ENCODE data around the gene CSMD2. TPM values are rescaled to one million over a fixed set of nuclear protein-coding genes. Genes with fewer than 3 reads are reported as not detected.
"Not testable (repeated sequence)": the region's sequence is repeated elsewhere in the genome, so short reads cannot be mapped to it uniquely, and the experiment has no call there.

Gene CSMD2
- total RNA-seq, 2 donors from 2014 or later = not detected

DNA sequence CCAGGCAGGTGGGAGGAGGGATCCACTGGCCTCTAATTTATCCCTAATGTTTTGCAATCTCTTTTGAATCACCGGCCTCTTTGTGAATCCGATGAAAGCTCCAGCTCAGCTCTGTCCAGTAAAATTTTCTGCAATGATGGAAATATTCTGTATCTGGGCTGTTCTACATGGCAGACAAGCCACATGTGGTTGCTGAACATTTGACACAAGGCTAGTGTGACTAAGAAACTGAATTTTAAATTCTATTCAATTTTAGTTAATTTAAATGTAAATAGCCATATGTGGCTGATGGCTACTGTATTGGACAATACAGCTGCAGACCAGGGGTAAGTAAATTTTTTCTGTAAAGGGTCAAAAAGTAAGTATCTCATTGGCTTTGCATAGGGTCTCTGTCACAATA lies 135.1 kb downstream of the CSMD2 start:
- Mint-ChIP-seq H3K4me1 (no peaks in the 10 kb centered on the region), H3K9me3 (no peaks in the 10 kb centered on the region)

DNA sequence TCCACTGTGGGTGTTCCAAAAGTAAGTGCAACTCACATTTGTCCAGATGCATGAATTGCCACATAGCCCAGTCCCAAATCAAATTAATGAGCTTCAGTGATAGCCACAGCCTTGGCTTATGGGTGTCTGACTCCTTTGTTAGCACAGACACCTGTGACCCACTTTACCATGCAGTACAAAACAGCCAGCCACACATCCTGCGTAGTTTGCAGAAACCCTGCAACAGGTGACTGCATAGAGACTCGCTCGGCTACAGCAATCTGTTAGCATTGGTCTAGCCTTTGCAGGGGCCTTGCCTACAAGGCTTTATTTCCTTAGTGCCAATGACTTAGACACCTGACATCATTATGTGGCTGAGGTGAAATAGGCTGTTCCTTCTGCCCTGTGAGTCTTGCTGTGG lies 135.5 kb downstream of the CSMD2 start:
- H3K4me1 Mint-ChIP-seq = no peaks in the 10 kb centered on the region
- no peaks in the 10 kb centered on the region for H3K9me3 Mint-ChIP-seq
- ATAC-seq (replicated peaks) = no peak
- H3K36me3 Mint-ChIP-seq (ENCODE audit: low read depth) = no peaks in the 10 kb centered on the region
- H3K27ac Mint-ChIP-seq = no peak overlapping the region
- no peak overlapping the region for H3K4me3 Mint-ChIP-seq
- H3K27me3 Mint-ChIP-seq = peaks cover 28% of the 10 kb centered on the region

More for the DNA sequence above, 135.1 kb downstream of the CSMD2 start:
- peaks cover 28% of the 10 kb centered on the region for H3K27me3 Mint-ChIP-seq
- H3K27ac Mint-ChIP-seq = no peak overlapping the region
- ATAC-seq (replicated peaks) = no peak
- H3K4me3 Mint-ChIP-seq = no peak overlapping the region
- no peaks in the 10 kb centered on the region for H3K36me3 Mint-ChIP-seq (ENCODE audit: low read depth)

GRCh38 chr1:34028381-34029055 lies 136.5 kb downstream of the CSMD2 start:
- no peak for ATAC-seq (replicated peaks)
- no peak overlapping the region for H3K4me3 Mint-ChIP-seq
- H3K27ac Mint-ChIP-seq = no peak overlapping the region
- no peaks in the 10 kb centered on the region for H3K9me3 Mint-ChIP-seq
- no peaks in the 10 kb centered on the region for H3K4me1 Mint-ChIP-seq
- H3K36me3 Mint-ChIP-seq (ENCODE audit: low read depth) = no peaks in the 10 kb centered on the region
- peaks cover 28% of the 10 kb centered on the region for H3K27me3 Mint-ChIP-seq

DNA sequence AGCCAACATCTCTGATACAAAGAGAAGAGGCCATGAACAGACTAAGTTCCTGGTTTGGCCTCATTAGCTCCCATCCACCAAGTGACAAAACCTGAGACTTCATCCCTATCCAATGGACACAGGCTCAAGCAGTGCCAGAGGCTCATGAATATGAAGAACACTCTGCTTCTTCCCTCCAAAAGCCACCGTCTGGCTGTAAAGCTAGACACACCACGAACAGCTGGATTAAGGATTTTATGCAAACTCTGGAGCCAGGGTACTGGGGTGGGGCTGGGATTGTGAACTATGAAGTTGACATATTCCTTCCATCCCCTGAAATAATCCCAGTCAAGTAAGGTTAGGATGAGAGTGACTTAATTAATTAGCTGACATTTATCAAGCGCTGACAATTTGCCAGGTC lies 139.4 kb downstream of the CSMD2 start:
- ATAC-seq (replicated peaks) = no peak
- Mint-ChIP-seq H3K9me3 (peaks cover 4% of the 10 kb centered on the region), H3K36me3 (ENCODE audit: low read depth) (no peaks in the 10 kb centered on the region)

GRCh38 chr1:34024485-34024884 lies 140.5 kb downstream of the CSMD2 start:
- H3K4me3 Mint-ChIP-seq = no peak overlapping the region
- peaks cover 27% of the 10 kb centered on the region for H3K27me3 Mint-ChIP-seq
- H3K9me3 Mint-ChIP-seq = peaks cover 4% of the 10 kb centered on the region
- no peak for ATAC-seq (replicated peaks)
- H3K36me3 Mint-ChIP-seq (ENCODE audit: low read depth) = no peaks in the 10 kb centered on the region
- H3K4me1 Mint-ChIP-seq = no peaks in the 10 kb centered on the region
- no peak overlapping the region for H3K27ac Mint-ChIP-seq

More for the DNA sequence above, 139.4 kb downstream of the CSMD2 start:
- Mint-ChIP-seq H3K4me3 (no peak overlapping the region), H3K27ac (no peak overlapping the region), H3K4me1 (no peaks in the 10 kb centered on the region), H3K27me3 (peaks cover 23% of the 10 kb centered on the region)

GRCh38 chr1:34019741-34020552 lies 145.1 kb downstream of the CSMD2 start:
- Mint-ChIP-seq H3K9me3 (peaks cover 4% of the 10 kb centered on the region), H3K4me1 (no peaks in the 10 kb centered on the region), H3K36me3 (ENCODE audit: low read depth) (no peaks in the 10 kb centered on the region), H3K27ac (no peak overlapping the region), H3K4me3 (no peak overlapping the region), H3K27me3 (peaks cover 12% of the 10 kb centered on the region)
- no peak for ATAC-seq (replicated peaks)

DNA sequence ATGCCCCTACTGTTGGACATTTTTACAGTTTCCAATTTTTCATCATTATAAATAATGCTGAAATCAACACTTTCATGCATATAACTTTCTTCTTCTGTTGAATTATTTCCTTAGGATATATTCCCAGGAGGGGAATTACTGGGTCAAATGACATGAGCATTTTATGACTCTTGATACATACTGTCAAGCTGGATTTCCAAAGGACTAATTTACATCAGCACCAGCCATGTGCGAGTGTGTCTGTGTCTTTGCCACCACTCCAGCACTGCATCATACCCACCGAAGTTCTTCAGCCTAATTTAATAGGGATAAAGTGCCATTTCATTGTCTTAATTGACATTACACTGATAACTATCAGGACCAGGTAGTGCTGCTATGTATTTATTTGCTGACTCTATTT lies 146.7 kb downstream of the CSMD2 start:
- peaks cover 4% of the 10 kb centered on the region for H3K9me3 Mint-ChIP-seq
- no peak overlapping the region for H3K4me3 Mint-ChIP-seq
- H3K27me3 Mint-ChIP-seq = peaks cover 17% of the 10 kb centered on the region
- H3K27ac Mint-ChIP-seq = no peak overlapping the region
- no peaks in the 10 kb centered on the region for H3K4me1 Mint-ChIP-seq
- no peaks in the 10 kb centered on the region for H3K36me3 Mint-ChIP-seq (ENCODE audit: low read depth)
- ATAC-seq (replicated peaks) = no peak

DNA sequence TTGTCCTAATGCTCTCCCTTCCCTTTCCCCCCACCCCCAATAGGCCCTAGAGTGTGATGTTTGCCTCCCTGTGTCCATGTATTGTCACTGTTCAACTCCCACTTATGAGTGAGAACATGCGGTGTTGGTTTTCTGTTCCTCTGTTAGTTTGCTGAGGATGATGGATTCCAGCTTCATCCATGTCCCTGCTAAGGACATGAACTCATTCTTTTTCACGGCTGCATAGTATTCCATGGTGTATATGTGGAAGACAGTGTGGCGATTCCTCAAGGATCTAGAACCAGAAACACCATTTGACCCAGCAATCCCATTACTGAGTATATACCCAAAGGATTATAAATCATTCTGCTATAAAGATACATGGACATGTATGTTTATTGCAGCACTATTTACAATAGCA lies 148.7 kb downstream of the CSMD2 start:
- H3K9me3 Mint-ChIP-seq; H3K36me3 Mint-ChIP-seq (ENCODE audit: low read depth); H3K4me1 Mint-ChIP-seq; ATAC-seq (replicated peaks); H3K4me3 Mint-ChIP-seq; H3K27ac Mint-ChIP-seq: not testable (repeated sequence)
- H3K27me3 Mint-ChIP-seq = peaks cover 16% of the 10 kb centered on the region

DNA sequence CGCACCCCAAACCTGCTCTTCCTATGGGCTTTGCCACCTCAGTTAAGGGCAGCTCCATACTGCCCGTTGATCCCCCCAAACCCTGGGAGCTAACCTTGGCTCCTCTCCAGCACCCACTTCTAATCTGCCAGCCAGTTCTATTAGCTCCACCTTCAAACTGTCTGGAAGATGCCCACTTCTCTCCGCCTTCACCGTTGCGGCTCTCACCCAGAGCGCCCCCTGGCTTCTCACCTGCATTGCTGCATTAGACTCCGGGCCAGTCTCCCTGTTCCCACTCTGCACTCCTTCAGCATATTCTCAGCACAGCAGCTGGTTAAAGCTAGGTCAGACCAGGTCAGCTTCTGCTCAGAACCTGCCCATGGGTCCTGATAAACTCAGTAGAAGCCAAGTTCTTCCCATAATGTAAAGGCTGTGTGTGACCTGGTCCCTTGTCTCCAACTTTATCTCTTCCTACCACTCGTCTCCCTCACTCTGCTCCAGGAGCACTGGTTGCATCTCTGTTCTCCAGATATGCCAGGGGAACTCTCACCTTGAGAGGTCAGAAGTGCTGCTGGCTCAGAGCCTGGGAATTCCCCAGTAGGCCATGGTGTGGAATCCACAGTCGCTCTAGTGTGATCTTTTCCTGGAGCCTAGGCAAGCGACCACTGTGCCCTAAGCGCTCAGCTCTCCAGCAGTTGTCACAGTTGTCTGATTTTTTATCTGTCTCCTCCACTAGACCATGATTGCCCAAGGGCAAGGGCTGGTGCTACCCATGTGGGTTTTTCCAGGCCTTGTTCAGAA lies 150.9 kb downstream of the CSMD2 start:
- no peak for ATAC-seq (replicated peaks)
- no peaks in the 10 kb centered on the region for H3K4me1 Mint-ChIP-seq
- no peak overlapping the region for H3K4me3 Mint-ChIP-seq

GRCh38 chr1:34013136-34013535 lies 151.9 kb downstream of the CSMD2 start:
- Mint-ChIP-seq H3K4me3 (no peak overlapping the region), H3K36me3 (ENCODE audit: low read depth) (no peaks in the 10 kb centered on the region), H3K4me1 (no peaks in the 10 kb centered on the region), H3K27ac (no peak overlapping the region), H3K9me3 (no peaks in the 10 kb centered on the region), H3K27me3 (peaks cover 22% of the 10 kb centered on the region)
- ATAC-seq (replicated peaks) = no peak

More for the DNA sequence above, 150.9 kb downstream of the CSMD2 start:
- no peak overlapping the region for H3K27ac Mint-ChIP-seq
- H3K27me3 Mint-ChIP-seq = peaks cover 19% of the 10 kb centered on the region
- H3K36me3 Mint-ChIP-seq (ENCODE audit: low read depth) = no peaks in the 10 kb centered on the region
- H3K9me3 Mint-ChIP-seq = no peaks in the 10 kb centered on the region

- H3K4me3 Mint-ChIP-seq = no peak overlapping the region
- ATAC-seq (replicated peaks) = no peak
- no peak overlapping the region for H3K27ac Mint-ChIP-seq
- peaks cover 22% of the 10 kb centered on the region for H3K27me3 Mint-ChIP-seq
- H3K4me1 Mint-ChIP-seq = no peaks in the 10 kb centered on the region
- no peaks in the 10 kb centered on the region for H3K9me3 Mint-ChIP-seq
- no peaks in the 10 kb centered on the region for H3K36me3 Mint-ChIP-seq (ENCODE audit: low read depth)
Observed at GRCh38 chr1:34009340-34009985, 155.6 kb downstream of the CSMD2 start.

- Mint-ChIP-seq H3K4me1 (no peaks in the 10 kb centered on the region), H3K36me3 (ENCODE audit: low read depth) (no peaks in the 10 kb centered on the region), H3K9me3 (no peaks in the 10 kb centered on the region), H3K27ac (no peak overlapping the region), H3K27me3 (peaks cover 17% of the 10 kb centered on the region), H3K4me3 (no peak overlapping the region)
- no peak for ATAC-seq (replicated peaks)
Observed at GRCh38 chr1:34007760-34008159, 157.3 kb downstream of the CSMD2 start.

DNA sequence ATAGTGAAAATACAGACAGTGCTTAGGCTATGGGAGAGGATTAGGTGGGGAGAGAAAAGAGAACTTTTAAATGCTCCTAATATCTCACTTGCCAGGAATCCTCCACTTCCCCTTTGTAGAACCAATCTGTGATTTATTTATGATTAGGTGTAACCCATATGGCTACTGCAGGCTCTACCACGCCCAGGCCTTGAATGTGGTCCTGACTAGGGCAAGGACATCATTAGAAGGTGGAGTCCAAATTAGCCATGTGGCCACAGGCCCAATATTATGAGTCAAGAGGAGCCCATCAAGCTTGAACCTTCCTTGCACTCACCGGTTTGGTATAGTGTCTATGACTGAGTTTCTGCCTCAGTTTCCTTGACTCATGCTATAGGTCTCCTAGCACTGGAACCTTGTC lies 159.7 kb downstream of the CSMD2 start:
- Mint-ChIP-seq H3K27ac (no peak overlapping the region), H3K4me1 (no peaks in the 10 kb centered on the region), H3K27me3 (peaks cover 13% of the 10 kb centered on the region), H3K36me3 (ENCODE audit: low read depth) (no peaks in the 10 kb centered on the region), H3K9me3 (no peaks in the 10 kb centered on the region), H3K4me3 (no peak overlapping the region)
- ATAC-seq (replicated peaks) = no peak

- Mint-ChIP-seq H3K9me3 (no peaks in the 10 kb centered on the region), H3K36me3 (ENCODE audit: low read depth) (no peaks in the 10 kb centered on the region), H3K4me3 (no peak overlapping the region), H3K27ac (no peak overlapping the region), H3K4me1 (no peaks in the 10 kb centered on the region), H3K27me3 (no peaks in the 10 kb centered on the region)
- ATAC-seq (replicated peaks) = no peak
Observed at GRCh38 chr1:34002810-34003209, 162.2 kb downstream of the CSMD2 start.
